Hepatic stellate cell (primary cell): Measurements from ENCODE around the gene KCNT1.
A peak's percentile ranks its signal among the peaks of the same experiment; 100 is the strongest.

Experiments used
- DNase-seq: peaks from one replicate; pipeline ENCODE4 v3.0.0; 2011; ENCODE audit warnings: low spot score

The KCNT1 gene

DNA sequence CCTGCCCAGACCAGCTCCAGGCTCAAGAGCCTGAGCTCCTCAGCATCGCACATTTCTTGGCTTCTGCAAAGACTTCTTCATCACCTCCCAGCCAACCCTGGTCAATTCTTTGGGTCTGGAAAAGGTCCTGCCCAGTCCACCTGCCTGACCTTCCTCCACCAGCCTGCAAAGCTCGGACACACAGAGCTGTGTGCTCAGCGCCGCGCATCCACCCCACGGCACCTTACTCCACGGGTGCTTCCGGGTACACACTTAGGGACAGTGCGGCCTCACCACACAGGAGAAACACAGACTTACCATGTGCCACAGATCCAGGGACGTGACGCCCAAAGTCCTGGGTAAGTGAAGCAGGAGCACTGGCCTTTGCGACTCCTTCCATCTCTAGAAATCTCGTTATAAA lies 97.3 kb downstream of the KCNT1 start:
- no peak for DNase-seq

DNA sequence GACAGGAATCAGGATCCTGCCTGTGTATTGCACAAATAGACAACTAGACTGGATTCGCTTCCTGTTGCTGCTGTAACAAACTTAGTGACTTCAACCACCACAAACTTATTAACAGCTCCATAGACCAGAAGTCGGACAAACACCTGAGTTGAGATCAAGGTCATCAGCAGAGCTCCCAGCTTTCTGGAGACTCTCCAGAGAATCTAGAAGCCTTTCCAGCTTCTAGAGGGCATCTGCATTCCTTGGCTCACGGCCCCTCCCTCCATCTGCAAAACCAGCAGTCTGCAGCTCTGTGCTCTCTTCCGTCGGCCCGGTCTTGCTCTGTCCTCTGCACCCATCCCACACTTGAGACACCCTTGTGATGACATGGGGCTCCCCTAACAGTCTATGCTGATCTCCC lies 99.1 kb downstream of the KCNT1 start:
- no peak for DNase-seq

DNA sequence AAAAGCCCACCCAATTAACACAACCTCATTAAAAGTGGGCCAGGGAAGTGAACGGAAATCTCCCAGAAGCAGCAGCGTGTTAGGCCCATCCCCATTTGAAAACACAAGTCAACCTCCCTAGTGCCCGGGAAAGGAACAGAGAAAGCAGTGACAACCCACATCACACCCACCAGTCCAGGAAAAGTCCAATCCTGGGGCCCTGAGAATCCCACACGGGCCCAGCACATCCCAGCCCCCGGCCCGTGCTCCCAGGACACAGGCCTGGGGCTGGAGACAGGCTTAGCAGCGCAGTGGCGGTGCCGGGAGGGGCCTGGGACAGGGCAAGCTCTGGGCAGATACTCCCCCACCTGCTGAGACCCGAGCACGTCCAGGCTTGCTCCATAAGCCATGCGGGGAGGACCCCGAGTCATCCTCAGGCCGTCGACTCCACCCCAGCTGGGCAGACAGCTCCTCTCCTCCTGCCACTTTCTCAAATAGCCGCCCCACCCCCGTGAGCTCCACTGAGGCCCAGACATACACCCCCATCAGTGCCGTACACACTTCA lies 101.0 kb downstream of the KCNT1 start:
- DNase-seq = no peak

DNA sequence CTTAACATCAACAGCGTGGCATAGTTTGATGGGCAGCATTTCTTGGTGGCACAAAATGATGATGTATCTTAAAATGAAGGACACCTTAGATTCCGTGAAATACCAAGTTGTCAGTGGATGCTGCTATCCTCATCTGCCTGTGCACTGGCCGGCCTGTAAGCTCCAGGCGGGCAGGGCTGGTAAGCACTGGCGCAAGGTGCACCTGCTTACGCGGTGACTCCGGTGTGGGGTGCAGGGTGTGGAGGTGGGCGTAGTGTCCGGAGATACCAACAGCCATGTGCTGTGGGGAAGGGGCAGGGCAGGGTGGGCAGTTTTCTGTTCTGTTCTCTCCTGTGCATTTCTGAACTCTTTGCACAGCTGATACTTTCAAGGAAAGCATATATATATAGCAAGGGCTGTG lies 101.5 kb downstream of the KCNT1 start:
- no peak for DNase-seq

DNA sequence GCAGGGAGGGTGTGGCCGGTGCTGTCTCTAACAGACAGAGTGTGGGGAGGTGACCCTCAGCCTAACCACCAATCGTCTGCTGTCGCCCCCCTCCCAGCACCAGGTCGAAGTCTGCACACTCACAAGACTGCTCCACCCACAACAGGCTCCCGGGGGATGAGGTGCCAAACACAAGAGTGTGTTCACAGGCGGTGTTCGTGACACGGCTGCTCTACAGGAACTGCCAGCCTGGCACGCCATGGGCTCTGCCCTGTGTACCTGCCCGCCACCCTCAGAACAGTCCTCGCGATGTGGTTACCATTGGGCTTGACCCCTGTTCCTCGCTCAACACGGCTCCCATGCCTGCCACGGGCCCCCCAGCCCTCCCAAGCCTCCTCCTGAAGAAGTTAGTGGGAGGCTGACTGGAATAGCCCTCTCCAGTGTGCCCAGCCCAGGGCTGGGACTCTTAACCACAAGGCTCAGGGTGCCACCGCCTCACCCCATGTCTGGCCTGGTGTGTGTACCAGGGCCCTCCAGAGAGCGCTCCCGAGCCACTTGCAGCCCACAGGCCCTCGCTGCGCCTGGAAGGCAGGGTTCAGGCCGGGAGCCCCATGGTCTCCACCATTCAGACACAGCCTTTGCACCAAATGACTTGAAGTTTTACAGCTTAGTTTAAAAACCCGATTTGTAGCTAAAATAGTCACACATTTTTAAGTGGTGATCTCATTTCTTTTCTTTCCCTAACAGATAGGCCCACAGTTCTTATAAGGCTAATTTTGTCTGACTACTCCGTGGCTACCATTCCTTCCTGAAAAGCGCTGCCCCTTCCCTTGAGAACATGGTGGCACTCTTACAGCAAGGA lies 102.8 kb downstream of the KCNT1 start:
- peak; percentile 48 for DNase-seq

DNA sequence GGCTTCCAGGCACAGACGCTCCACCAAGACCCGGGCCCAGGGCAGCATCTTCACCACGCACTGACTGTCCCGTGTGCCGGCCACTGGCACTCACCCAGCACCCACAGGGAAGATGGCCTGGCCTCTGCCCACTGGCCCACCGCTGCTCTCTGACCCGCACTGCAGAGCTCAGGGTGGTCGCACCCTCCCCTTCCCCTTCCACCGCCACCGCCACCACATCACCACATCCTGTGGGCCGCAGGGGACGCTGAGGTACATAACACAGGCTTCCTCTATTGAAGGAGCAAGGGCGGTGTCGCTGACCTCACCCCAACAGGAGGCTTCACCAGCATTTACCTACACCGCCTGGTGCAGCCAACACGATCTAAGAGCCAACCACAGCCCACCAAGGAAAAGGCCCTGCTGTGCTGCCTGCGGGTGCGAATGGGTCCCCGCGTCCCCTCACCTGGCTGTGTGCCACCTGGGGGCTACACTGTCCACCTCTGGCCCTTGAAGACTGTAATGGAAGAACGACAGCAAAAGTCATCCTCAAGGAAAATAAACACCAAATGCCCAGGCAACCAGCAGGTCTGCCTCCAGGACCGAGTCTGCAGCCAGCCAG lies 103.5 kb downstream of the KCNT1 start:
- no peak for DNase-seq

DNA sequence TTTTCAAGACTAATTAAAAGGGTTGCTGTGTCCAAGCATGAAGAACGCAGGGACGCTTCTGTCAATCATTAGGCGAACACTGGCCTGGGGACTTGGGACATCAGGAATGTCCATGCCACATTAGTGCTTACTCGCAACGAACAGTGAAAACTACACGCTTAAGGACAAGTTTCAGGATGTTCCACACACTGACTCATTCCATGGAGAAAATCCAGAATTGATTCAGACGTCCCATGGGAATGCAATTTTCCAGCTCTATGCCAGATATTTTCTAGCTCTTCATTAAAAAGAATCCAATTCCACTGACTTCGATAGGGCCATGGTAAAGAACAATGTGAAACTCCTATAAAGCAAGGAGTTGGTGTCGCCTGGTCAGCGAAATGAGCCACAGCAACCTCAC lies 107.2 kb downstream of the KCNT1 start:
- peak; percentile 66 for DNase-seq

DNA sequence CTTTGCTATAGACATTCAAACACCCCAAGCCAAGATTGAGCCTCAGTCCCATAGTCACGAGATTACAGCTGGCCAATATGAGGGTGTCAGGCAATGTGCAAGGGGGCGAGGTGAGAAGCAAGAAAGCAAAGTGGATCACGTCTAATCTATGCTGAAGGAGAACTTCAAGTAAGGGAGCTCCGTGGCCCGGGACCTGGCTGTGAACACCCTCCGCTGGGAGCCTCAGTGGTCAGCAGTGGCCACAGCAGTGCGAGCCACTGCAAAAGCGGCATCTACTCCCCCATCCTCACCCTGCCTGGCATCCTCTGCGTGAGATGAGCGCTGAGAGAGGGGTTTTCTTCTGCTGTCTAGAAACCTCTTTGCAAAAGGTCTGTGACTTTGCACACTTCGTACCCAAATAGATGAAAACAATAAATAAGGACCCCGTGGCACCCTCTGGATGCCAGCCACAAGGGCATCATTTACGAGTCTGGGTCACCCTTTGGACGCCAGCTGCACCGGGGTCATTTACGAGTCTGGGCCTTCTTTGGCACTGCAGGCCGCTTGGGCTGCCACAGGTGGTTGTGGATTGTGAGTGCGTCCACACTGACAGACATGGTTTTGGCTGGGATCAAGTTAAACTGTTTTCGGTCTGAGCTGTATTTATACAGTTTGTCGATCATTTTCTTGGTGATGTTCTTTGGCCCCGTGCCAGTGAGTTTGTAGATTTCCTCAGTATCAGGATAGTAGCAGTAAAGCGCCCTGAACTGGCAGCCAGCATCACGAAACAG lies 109.0 kb downstream of the KCNT1 start:
- no peak for DNase-seq

DNA sequence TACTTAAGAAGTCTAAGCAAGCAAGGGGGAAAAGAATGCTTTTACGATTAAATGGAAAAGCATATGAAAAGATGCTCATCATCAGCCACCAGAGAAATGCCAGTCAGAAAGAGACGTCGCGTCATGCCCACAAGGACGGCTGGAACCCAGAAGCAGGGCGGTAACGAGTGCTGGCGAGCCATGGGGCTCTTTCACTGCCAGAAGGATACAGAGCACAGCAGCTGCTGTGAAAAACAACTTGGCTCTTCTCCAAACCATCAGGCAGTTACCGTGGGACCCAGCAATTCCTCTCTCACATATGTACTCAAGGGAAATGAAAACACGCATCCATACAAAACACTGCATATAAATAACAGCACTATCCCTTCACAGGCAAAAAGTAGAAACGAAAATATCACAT lies 109.8 kb downstream of the KCNT1 start:
- DNase-seq = no peak

DNA sequence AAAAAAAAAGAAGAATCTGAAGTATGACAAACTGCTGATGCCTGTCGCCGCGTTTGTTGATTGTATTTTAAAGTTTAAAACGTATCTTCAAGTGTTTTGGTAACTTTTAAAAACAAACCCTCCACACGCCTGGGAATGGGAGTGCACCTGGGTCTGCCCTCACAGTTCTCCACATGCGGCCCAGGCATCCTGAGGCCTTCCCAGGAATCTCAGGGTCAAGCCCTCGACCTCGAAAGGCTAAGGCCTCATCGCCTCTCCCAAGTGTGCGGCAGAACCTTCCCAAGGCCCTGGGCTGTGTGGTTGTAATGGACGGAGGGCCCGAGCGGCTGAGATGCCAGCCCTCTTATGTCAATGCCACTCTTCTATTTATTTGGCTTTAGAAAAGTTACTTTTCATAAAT lies 111.0 kb downstream of the KCNT1 start:
- no peak for DNase-seq

DNA sequence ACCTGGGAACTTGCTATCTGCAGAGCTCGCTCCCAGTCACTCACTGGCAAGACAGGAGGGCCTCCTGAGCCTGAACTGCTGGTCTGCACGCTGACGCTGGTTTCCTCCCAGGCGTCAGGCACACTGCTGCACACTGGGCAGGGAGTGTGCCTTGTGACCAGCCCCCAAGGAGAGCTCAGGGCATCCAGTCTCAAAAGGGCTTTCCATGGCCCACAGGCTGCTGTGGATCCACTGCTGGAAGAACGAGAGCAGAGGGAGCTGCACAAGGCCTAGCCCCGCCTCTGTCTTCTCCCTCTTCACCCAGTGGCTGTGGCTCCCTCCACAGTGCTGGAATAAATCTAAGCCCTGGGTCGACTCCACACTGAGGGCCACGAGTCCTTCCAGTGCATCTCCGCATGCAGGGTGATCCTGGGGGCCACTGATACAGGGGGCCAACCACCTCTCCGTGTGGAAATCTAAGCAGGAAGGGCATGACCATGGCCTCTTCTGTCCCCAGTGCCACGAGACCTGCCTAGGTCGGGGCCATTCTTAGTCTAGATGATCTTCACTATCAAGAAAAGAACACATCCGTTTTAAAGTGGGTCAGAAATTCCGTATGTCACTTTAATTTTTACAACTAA lies 111.8 kb downstream of the KCNT1 start:
- DNase-seq = no peak

DNA sequence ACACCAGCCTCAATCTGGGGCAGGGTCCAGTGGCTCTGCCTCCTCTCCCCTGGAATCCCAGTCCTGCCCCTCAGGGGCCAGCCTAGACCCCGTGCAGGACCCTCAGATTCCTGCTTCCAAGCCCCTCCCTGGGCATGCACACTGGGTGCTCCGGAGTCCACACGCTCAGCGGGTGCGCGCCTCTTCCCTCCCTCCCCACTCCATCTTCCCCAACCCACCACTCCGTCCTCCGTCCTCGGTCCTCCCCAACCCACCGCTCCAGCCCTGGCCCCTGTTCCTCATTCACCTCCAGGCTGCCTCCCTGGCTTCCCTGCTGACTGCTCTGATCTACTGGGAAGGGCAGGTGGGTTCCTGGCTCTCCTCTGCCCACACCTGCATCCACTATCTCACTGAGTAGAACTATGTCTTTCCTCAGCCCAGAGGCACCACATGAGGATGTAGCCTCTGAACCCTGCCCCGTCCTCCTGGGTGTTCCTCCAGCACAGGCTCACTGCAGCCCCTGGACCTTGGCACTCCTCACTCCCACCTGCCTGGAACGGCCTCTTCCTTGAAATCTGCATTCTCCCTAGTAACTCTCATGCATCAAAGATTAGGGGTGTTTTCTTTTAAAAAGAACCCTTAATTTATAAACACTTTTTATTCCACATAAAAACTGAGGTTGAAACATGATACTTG lies 112.6 kb downstream of the KCNT1 start:
- no peak for DNase-seq

DNA sequence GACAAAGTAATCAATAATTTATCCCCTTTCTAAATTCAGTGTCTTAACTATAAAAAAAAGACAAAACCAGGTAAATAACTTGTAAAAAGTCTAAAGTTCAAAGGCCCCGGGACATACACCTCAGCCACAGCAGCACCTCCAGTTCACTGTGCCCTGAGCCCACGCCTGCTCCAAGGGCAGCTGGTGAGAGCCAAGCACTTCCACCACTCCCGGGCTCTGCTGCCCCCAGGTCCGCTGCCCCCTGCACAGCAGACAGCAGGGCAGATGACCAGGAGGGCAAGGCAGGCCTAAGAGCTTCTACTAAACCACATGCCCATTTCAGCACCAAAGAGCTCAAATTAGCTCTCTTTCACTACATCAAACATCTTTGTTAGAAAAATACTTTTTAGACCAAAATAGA lies 113.4 kb downstream of the KCNT1 start:
- DNase-seq = no peak

DNA sequence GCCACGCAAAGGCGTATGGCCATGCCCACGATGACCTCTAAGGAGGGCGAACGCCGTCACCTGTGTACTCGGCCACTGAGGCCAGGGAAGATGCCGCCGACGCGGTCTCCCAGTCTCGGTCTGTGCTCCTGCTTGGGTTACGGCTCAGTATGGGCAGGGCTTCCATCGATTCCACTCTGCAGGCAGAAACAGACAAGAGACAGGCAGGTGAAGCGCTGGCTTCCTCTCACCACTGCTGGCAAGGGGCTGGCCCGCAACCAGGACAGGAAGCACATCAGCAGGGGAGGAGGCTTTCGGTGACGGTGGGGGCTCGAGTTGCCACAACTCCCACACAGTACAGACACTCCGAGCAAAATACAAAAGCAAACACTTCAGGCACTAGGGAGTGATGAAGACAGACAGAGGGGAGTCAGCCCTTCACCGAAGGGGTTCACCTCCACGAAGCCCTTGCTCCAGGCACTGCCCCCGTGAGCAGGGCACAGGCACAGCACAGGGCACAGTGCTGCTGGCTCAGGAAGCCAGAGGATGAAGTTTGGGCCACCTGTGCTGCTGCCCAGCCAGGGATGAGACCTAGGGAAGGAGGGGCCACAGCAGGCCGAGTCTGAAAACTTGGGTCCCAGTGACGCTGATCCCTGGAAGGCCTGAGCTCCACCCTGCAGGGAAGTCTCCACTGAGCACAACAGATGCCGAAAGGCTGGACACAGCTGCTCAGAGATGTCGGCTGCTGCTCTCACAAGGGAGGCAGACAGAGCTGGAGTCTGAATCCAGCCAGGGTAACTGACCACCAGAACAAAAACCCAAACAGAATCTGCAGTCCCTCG lies 114.1 kb downstream of the KCNT1 start:
- DNase-seq = no peak

DNA sequence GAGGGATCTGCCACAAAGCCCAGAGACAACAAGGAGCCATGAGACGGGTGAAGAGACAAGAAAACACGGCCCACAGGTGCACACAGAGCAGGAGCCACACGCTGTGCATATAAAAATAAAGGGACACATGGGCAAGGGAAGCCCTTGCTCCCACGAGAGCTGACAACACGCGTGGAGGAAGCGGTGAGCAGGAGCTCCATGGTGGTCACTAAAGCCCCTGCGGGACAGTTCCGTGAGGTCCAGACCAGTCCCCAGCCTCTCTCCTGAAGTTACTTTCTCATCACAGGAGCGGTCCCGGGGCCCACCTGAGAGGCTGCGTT lies 114.6 kb downstream of the KCNT1 start:
- no peak for DNase-seq

DNA sequence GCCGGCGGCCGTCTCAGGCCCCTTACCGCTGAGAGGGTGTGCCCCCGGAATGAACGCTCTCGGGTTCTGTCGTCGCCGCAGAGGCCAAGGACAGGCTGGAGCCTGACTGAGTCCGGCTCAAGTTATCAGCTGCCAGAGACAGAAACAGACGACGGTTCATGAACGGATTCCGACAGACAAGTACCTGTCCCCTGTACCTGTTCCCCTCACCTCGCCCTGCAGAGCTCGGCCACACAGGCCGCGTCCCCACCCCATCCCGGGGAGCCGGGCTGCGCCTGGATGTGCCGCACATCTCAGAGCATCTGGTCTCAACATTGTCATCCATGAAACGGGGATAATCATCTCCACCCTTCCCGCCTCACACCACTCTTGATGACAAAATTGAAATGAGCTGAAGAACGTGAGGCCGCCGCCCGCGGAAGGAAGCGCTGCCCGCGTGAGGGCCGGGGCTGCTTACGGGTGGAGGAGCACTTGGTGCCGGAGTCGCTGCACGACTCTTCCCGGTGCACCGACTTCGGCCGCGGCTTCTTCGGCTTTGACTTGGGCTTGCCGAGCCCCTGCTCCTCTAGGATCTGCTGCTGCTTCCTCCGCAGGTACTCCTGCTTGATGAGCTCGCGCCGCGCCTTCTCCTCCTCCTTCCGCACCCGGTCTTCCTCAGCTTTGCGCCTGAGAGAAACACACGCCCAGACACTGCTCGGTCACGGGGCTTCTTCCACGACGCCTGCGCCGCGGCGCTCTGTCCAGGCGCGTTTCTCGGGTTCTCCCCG lies 116.1 kb downstream of the KCNT1 start:
- no peak for DNase-seq

DNA sequence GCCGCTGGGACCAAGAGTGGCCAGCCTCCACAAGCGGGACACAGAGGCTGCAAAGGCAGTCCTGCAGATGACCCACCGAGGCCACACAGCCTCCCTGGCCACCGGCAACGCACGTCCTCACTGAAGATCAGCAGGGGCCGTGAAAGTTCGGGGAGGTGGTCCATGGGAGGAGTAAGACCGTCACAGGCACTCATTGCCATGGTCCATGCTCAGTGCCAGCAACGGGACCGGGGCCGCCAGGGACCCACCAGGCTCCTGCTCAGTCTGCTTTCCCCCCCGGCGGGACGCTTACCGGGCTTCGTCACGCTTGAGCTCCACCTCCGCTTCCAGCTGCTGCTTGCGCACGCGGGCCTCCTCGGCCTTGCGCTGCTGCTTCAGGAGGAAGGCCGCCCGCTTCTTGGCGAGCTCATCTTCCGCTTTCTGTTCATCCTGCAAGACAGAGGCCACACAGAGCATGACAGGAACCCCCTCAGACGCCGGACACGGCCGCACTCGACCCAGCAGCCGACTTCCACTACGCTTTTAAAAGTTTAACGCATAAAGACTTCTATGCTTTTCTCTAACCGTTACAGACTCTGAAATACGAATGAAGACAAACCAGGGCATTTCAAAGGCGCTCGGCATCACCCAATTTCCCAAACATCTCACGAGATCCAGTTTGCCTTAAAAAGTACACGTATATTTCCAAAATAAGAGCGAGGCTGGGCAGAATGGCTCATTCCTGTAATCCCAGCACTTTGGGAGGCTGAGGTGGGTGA lies 116.9 kb downstream of the KCNT1 start:
- DNase-seq = no peak

DNA sequence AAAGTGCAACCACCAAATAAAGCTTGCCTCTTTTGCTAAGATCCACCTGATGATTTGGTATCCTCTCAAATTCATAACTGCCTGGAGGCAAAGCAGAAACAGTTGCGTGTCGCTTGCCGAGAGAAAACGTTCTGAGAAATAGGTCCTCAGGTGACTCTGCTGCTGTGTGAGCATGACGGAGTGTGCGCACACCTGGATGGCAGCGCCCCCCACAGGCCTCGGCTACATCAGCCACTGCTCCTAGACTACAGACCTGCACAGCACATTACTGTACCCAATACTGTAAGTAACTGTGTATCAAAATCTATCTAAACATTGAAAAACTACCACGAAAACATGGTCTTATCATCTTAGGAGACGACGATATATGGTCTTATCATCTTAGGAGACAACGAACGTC lies 117.9 kb downstream of the KCNT1 start:
- no peak for DNase-seq

DNA sequence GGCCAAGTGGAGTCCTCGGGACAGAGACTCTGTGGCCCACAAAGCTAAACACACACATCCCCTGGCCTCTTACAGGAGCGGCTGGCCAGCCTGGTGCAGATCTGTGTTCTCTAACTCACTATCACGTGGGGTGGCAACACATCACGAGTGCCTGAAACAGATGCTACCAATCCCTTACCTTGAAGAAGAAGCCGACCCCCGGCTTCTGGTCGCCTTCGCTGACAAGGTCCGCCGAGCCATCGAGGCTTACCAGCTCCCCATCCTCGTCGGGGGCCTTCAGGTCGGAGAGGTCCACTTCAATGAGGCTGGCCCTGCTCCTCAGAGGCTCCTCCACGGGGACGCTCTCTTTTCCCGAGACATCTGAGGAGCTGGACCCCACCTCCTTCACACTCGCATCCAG lies 118.7 kb downstream of the KCNT1 start:
- no peak for DNase-seq

DNA sequence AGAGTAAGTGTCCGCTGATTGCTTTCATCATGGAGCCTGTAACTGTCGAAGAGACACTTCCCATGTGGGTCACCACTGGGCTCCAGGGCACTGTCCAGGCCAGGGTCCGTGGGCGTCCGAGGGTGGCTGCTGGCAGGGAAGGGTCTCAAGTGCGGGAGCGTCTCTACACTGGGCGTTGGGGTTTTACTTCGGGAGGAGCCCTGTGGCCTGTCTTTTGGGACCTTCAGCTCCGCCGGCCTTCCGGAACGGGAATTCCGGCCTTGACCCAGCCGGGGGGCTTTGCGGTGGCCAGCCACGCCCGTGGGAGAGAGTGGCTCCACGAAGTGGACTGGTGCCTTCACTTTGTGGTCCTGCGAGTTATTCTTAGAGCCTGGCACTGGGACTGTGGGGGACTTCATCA lies 119.1 kb downstream of the KCNT1 start:
- no peak for DNase-seq
